ENCODE results near the gene TAF4B. TPM values are rescaled to one million over a fixed set of nuclear protein-coding genes. Genes with fewer than 3 reads are reported as not detected.

The TAF4B gene
- total and polyA plus RNA-seq, 2 of the 8 experiments (the other 6 are each of a cell fraction or from before 2014, with no cell fraction given): 9.3 to 19.8 TPM

DNA sequence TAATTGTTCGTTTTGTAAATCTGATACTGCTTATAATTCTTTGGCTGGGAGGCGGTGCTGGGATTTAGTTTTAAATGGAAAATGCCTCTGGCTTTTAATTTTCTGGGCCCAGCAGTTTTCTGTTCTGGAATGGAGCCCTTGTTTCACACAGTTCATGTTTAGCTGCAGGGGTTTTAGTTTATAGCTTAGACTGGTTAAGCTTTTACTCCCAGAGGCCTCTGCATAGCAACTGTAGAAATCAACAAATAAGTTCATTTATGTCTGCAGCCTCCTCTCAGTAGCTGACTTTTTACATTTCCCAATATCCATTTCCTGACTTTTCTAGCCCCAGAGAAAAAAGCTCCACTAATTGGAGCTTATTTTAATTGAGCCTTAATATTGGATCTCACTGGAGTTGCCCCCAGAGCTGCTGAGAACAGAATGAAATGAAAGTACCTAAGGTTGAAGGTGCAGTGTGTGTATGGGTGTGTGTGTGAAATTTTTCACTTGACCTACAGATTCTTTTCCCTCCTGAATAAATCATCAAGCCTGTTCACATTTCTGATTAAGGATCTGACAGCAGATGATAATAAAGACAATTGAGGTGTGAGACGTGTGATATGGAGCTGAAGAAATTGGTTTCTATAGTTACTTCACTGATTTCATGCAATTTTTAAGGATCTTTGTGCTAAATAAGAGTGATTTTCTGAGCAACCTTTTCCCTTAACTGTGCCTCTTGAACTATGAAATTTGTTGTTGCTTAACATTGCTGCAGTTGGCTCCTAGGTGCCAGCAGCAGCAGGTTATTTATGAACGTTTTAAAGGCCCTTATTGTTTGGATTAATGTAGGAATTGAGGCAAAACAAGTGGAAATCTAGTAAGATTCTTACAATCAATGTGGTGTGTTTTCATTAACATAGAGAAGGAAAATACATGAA lies 109.6 kb downstream of the TAF4B start (continued):
- TF ChIP-seq, protein P1, sequence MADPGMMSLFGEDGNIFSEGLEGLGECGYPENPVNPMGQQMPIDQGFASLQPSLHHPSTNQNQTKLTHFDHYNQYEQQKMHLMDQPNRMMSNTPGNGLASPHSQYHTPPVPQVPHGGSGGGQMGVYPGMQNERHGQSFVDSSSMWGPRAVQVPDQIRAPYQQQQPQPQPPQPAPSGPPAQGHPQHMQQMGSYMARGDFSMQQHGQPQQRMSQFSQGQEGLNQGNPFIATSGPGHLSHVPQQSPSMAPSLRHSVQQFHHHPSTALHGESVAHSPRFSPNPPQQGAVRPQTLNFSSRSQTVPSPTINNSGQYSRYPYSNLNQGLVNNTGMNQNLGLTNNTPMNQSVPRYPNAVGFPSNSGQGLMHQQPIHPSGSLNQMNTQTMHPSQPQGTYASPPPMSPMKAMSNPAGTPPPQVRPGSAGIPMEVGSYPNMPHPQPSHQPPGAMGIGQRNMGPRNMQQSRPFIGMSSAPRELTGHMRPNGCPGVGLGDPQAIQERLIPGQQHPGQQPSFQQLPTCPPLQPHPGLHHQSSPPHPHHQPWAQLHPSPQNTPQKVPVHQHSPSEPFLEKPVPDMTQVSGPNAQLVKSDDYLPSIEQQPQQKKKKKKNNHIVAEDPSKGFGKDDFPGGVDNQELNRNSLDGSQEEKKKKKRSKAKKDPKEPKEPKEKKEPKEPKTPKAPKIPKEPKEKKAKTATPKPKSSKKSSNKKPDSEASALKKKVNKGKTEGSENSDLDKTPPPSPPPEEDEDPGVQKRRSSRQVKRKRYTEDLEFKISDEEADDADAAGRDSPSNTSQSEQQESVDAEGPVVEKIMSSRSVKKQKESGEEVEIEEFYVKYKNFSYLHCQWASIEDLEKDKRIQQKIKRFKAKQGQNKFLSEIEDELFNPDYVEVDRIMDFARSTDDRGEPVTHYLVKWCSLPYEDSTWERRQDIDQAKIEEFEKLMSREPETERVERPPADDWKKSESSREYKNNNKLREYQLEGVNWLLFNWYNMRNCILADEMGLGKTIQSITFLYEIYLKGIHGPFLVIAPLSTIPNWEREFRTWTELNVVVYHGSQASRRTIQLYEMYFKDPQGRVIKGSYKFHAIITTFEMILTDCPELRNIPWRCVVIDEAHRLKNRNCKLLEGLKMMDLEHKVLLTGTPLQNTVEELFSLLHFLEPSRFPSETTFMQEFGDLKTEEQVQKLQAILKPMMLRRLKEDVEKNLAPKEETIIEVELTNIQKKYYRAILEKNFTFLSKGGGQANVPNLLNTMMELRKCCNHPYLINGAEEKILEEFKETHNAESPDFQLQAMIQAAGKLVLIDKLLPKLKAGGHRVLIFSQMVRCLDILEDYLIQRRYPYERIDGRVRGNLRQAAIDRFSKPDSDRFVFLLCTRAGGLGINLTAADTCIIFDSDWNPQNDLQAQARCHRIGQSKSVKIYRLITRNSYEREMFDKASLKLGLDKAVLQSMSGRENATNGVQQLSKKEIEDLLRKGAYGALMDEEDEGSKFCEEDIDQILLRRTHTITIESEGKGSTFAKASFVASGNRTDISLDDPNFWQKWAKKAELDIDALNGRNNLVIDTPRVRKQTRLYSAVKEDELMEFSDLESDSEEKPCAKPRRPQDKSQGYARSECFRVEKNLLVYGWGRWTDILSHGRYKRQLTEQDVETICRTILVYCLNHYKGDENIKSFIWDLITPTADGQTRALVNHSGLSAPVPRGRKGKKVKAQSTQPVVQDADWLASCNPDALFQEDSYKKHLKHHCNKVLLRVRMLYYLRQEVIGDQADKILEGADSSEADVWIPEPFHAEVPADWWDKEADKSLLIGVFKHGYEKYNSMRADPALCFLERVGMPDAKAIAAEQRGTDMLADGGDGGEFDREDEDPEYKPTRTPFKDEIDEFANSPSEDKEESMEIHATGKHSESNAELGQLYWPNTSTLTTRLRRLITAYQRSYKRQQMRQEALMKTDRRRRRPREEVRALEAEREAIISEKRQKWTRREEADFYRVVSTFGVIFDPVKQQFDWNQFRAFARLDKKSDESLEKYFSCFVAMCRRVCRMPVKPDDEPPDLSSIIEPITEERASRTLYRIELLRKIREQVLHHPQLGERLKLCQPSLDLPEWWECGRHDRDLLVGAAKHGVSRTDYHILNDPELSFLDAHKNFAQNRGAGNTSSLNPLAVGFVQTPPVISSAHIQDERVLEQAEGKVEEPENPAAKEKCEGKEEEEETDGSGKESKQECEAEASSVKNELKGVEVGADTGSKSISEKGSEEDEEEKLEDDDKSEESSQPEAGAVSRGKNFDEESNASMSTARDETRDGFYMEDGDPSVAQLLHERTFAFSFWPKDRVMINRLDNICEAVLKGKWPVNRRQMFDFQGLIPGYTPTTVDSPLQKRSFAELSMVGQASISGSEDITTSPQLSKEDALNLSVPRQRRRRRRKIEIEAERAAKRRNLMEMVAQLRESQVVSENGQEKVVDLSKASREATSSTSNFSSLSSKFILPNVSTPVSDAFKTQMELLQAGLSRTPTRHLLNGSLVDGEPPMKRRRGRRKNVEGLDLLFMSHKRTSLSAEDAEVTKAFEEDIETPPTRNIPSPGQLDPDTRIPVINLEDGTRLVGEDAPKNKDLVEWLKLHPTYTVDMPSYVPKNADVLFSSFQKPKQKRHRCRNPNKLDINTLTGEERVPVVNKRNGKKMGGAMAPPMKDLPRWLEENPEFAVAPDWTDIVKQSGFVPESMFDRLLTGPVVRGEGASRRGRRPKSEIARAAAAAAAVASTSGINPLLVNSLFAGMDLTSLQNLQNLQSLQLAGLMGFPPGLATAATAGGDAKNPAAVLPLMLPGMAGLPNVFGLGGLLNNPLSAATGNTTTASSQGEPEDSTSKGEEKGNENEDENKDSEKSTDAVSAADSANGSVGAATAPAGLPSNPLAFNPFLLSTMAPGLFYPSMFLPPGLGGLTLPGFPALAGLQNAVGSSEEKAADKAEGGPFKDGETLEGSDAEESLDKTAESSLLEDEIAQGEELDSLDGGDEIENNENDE (IDR thresholded peaks at IDR 0.05; ENCODE audit: insufficient replicate concordance, low read length): no peak
- TF ChIP-seq RFX5 (IDR thresholded peaks at IDR 0.05; ENCODE audit: borderline replicate concordance, low read depth, low read length): no peak
- TF ChIP-seq SAP30 (IDR thresholded peaks at IDR 0.05; ENCODE audit: insufficient read depth, insufficient replicate concordance, low read length): no peak
- no peak for TF ChIP-seq CTBP2 (IDR thresholded peaks at IDR 0.05; ENCODE audit: borderline replicate concordance, insufficient read depth, insufficient read length, low read length)
